Neural progenitor cell (in vitro differentiated cells): ENCODE measurements around the gene SKAP2. TPM values are rescaled to one million over a fixed set of nuclear protein-coding genes. Genes with fewer than 3 reads are reported as not detected.

ENCODE experiments used
- DNase-seq: peaks from one replicate; pipeline ENCODE4 v3.0.0-alpha.2; 2016; ENCODE audit warnings: low spot score
- H2AFZ ChIP-seq: fragments of 200-600 bp; sonication (generic); replicated peaks from 2 replicates; pipeline ENCODE4 v1.6.1; 2016; ENCODE audit warnings: antibody characterized with exemption
- H3F3A ChIP-seq: fragments of 200-600 bp; sonication (generic); 2 replicates; pipeline ENCODE4 v1.6.1; 2016; ENCODE audit warnings: antibody characterized with exemption, low read depth
- H3K27ac ChIP-seq: fragments of 200-600 bp; sonication (generic); 2 replicates; pipeline ENCODE4 v1.5.1; 2016; ENCODE audit warnings: mild to moderate bottlenecking
- H3K27me3 ChIP-seq: fragments of 200-600 bp; sonication (generic); 2 replicates; pipeline ENCODE4 v1.6.1; 2016; ENCODE audit warnings: mild to moderate bottlenecking, moderate library complexity
- H3K36me3 ChIP-seq: fragments of 200-600 bp; sonication (generic); 2 replicates; pipeline ENCODE4 v1.5.1; 2016
- H3K4me1 ChIP-seq: fragments of 200-600 bp; sonication (generic); 2 replicates; pipeline ENCODE4 v1.6.1; 2016; ENCODE audit warnings: mixed run types
- H3K4me2 ChIP-seq: fragments of 200-600 bp; sonication (generic); 2 replicates; pipeline ENCODE4 v1.6.1; 2016
- H3K4me3 ChIP-seq: fragments of 200-600 bp; sonication (generic); 2 replicates; pipeline ENCODE4 v1.5.1; 2016
- H3K79me2 ChIP-seq: fragments of 200-600 bp; sonication (generic); 2 replicates; pipeline ENCODE4 v1.6.1; 2016; ENCODE audit warnings: low read depth
- H3K9ac ChIP-seq: fragments of 200-600 bp; sonication (generic); 2 replicates; pipeline ENCODE4 v1.6.1; 2016
- H3K9me3 ChIP-seq: fragments of 200-600 bp; sonication (generic); 2 replicates; pipeline ENCODE4 v1.5.1; 2016; ENCODE audit warnings: low read depth
- H4K20me1 ChIP-seq: fragments of 200-600 bp; sonication (generic); 2 replicates; pipeline ENCODE4 v1.6.1; 2016; ENCODE audit warnings: low read depth
- H3K27ac Mint-ChIP-seq: 3 replicates; pipeline ENCODE4 v1.8.0; 2021; ENCODE audit warnings: mixed read lengths
- H3K27me3 Mint-ChIP-seq: 2 replicates; pipeline ENCODE4 v1.8.0; 2022; ENCODE audit warnings: low read depth, mild to moderate bottlenecking, inconsistent platforms, moderate library complexity, mixed read lengths; ENCODE audit not compliant: insufficient read depth
- H3K36me3 Mint-ChIP-seq: 3 replicates; pipeline ENCODE4 v1.8.0; 2021; ENCODE audit warnings: mixed read lengths
- H3K4me1 Mint-ChIP-seq: 3 replicates; pipeline ENCODE4 v1.8.0; 2021; ENCODE audit warnings: mixed read lengths
- H3K4me3 Mint-ChIP-seq: 3 replicates; pipeline ENCODE4 v1.8.0; 2021; ENCODE audit warnings: mild to moderate bottlenecking, moderate library complexity, mixed read lengths
- H3K9me3 Mint-ChIP-seq: 3 replicates; pipeline ENCODE4 v1.8.0; 2020; ENCODE audit warnings: mixed read lengths
- CTCF ChIP-seq: fragments of 200-600 bp; sonication (generic); IDR thresholded peaks from 2 replicates; pipeline ENCODE4 v1.5.1; 2017; ENCODE audit warnings: antibody characterized with exemption, mild to moderate bottlenecking
- EZH2 ChIP-seq: fragments of 200-600 bp; sonication (generic); IDR thresholded peaks from 2 replicates; pipeline ENCODE4 v1.6.1; 2017; ENCODE audit warnings: antibody characterized with exemption, mild to moderate bottlenecking, moderate library complexity
- EZH2phosphoT487 ChIP-seq: fragments of 200-600 bp; sonication (generic); IDR thresholded peaks from 2 replicates; pipeline ENCODE4 v1.6.1; 2017; ENCODE audit warnings: antibody characterized with exemption
- total RNA-seq: library from RNA; depleted of rRNA; stranded (reverse); fragments of >200 nt; gene quantifications from 2 replicates; pipeline ENCODE4 v1.2.3, GENCODE V29; 2015; ENCODE audit warnings: low replicate concordance

SKAP2 gene
- total RNA-seq, 1 donor from 2014 or later = 6.3 TPM

GRCh38 chr7:26910221-26910620, 45.8 kb upstream of the SKAP2 start:
- Histone ChIP-seq H3K27ac (no peak overlapping the region), H3F3A (no peaks in the 10 kb centered on the region), H3K4me1 (no peaks in the 10 kb centered on the region), H3K4me2 (no peak overlapping the region), H3K9ac (no peak overlapping the region), H4K20me1 (no peaks in the 10 kb centered on the region), H3K9me3 (no peaks in the 10 kb centered on the region), H3K27me3 (no peaks in the 10 kb centered on the region), H3K36me3 (no peaks in the 10 kb centered on the region), H3K4me3 (no peak overlapping the region), H2AFZ (no peak overlapping the region), H3K79me2 (no peaks in the 10 kb centered on the region)
- TF ChIP-seq EZH2 = no peak
- TF ChIP-seq EZH2phosphoT487 = no peak
- no peak for TF ChIP-seq CTCF
- DNase-seq = no peak
- no peaks in the 10 kb centered on the region for H3K9me3 Mint-ChIP-seq
- no peaks in the 10 kb centered on the region for H3K4me1 Mint-ChIP-seq
- H3K27ac Mint-ChIP-seq = no peak overlapping the region
- H3K4me3 Mint-ChIP-seq = no peak overlapping the region
- H3K36me3 Mint-ChIP-seq = no peaks in the 10 kb centered on the region
- peaks cover 2% of the 10 kb centered on the region for H3K27me3 Mint-ChIP-seq

GRCh38 chr7:26900251-26900650, 35.9 kb upstream of the SKAP2 start:
- Histone ChIP-seq H3K36me3 (no peaks in the 10 kb centered on the region), H3F3A (no peaks in the 10 kb centered on the region), H3K4me1 (no peaks in the 10 kb centered on the region), H3K27me3 (no peaks in the 10 kb centered on the region), H3K4me3 (no peak overlapping the region), H4K20me1 (no peaks in the 10 kb centered on the region), H3K4me2 (no peak overlapping the region), H2AFZ (no peak overlapping the region), H3K27ac (no peak overlapping the region), H3K79me2 (no peaks in the 10 kb centered on the region), H3K9ac (no peak overlapping the region), H3K9me3 (no peaks in the 10 kb centered on the region)
- TF ChIP-seq EZH2phosphoT487 = no peak
- no peak for TF ChIP-seq EZH2
- TF ChIP-seq CTCF = no peak
- H3K4me3 Mint-ChIP-seq = no peak overlapping the region
- H3K27ac Mint-ChIP-seq = no peak overlapping the region
- no peaks in the 10 kb centered on the region for H3K4me1 Mint-ChIP-seq
- H3K36me3 Mint-ChIP-seq = no peaks in the 10 kb centered on the region
- H3K27me3 Mint-ChIP-seq = peaks cover 2% of the 10 kb centered on the region
- no peaks in the 10 kb centered on the region for H3K9me3 Mint-ChIP-seq
- no peak for DNase-seq

- Mint-ChIP-seq H3K36me3 (no peaks in the 10 kb centered on the region), H3K27me3 (peaks cover 2% of the 10 kb centered on the region), H3K4me1 (no peaks in the 10 kb centered on the region), H3K27ac (no peak overlapping the region), H3K9me3 (no peaks in the 10 kb centered on the region), H3K4me3 (no peak overlapping the region)
- H3F3A ChIP-seq = no peaks in the 10 kb centered on the region
- no peak overlapping the region for H3K4me3 ChIP-seq
- H3K36me3 ChIP-seq = no peaks in the 10 kb centered on the region
- no peak for TF ChIP-seq EZH2phosphoT487
- TF ChIP-seq CTCF = no peak
- TF ChIP-seq EZH2 = no peak
- no peaks in the 10 kb centered on the region for H3K9me3 ChIP-seq
- no peak overlapping the region for H3K4me2 ChIP-seq
- H2AFZ ChIP-seq = no peak overlapping the region
- no peaks in the 10 kb centered on the region for H3K4me1 ChIP-seq
- no peaks in the 10 kb centered on the region for H3K79me2 ChIP-seq
- DNase-seq = no peak
- no peaks in the 10 kb centered on the region for H3K27me3 ChIP-seq
- no peaks in the 10 kb centered on the region for H4K20me1 ChIP-seq
- no peak overlapping the region for H3K9ac ChIP-seq
- H3K27ac ChIP-seq = no peak overlapping the region
These were observed 35.1 kb upstream of the SKAP2 start for GRCh38 chr7:26899519-26899918.
